HG03565 (cell line): ENCODE measurements around the gene MRPL45.

Experiments used
- ATAC-seq: cut with Tn5 transposase; IDR thresholded peaks from one replicate; pipeline ENCODE4 v1.9.1; 2021; ENCODE audit warnings: mild to moderate bottlenecking, moderate library complexity; ENCODE audit not compliant: unreplicated experiment

MRPL45 gene

DNA sequence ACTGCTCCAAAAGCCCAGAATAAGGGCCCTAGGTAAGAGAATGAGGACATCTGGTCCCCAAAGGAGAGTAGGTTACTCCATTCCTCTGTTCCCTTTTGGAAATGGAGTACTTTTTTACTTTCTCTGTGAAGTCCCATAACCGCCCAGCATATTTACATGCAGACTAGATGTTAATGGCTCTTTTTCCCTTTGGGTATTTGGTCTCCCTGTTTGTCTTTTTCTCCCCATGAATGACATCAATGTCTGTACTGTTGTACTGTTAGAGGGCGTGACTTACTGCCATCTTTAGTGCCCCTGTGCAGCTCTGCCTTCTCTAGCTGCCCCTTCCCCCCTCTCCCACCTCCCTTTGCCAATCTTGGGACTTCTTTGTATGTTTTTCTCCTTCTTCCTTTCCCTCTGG lies 27.8 kb downstream of the MRPL45 start:
- no peak for ATAC-seq

DNA sequence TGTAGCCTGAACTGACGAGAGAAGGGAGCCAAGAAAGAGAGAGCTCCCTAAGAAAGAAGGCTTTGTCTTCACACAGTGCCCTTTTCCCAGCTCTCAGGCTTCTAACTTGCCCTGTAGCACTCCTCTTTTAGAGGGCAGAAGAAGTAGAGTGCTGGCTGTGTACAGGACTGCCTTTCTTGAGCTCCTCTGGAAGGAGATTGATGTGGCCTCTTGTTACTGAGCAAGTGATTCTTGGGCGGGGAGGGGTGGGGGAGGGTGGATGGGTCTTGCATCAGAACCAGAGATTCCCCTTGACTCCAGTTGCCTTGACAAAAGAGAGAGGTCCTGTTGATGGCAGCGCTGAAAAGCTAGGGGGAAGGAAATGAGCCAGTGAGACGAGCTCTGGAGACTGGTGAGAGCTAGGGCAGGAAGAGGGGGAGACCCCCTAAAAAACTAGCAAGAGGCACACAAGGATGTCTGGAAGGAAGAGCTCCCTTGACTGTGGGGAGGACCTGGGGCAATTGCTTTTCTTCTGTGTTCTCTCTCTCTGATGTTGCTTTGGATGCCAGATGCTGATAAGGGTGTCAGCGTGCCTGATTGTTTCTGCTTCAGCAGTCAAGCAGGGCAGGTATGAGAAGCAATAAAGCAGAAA lies 28.4 kb downstream of the MRPL45 start:
- no peak for ATAC-seq

DNA sequence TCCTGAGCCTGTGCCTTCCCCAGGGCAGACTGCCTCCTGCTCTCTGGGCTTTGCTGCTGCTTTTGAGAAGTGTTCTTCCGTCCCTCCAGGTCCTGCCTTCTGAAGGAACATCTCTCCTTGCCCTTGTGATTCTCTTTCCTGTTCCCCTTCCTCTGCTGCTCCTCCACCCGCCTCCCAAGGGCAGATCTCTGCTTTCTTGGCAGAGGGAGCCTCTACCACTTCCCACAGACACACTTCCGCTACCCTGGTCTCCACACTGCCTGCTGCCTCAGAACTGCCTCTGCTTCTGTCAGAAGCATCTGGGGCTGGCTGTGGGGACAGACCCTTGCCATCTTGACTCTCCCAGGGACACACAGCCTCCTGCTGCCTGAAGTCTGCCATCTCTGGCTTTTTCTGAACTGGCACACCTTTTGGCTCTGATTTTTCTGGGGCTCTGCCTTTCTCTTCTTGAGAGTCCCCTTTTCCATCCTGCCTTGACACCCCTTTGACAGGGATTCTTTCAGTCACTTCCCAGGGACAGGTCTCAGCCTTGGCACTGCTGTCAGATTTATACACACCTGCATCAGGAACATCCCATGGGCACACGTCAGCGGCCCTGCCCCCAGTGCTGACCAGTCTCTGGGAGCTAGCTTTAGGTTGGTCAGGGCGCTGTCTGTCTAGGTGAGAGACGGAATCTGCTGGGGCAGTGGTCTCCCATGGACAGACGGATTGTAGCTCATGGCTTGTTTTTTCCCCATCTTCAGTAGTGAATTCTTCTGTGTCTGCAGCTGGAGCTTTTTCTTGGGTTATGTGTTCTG lies 30.2 kb downstream of the MRPL45 start:
- ATAC-seq = no peak

DNA sequence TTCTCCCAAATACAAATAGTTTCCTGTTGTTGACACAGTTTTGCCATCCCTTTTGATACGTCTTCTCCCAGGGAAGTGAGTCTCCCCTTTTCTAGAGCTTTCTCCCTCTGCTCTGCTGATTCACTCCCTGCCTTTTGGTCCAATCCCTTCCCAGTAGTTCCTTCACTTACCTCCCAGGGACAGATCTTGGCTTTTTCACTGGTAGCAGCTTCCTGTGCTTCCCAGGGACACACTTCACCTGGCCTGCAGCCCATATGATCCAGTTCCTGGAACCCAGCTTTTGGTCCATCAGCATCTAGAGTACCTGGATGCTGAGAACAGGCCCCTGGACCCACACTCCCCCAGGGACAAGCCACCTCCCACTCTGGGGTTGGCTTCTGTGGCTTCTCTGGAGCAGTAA lies 31.0 kb downstream of the MRPL45 start:
- no peak for ATAC-seq

DNA sequence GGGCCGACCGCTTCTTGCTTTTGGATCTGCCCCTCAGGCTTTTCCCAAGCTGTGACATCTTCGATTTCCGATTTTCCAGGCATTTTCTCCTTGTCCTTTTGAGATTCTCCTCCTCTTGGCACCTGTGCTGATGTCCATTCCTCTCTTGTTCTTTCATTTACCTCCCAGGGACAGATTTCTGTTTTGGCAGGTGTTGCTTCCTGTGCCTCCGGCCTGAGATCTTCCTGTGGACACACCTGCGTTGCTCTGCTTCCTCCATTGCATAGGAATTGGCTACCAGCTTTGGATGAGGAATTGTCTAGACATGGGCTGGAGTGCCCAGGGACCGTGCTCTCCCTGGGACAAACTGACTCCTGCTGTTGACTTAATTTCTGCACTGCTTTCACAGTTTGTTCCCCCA lies 31.7 kb downstream of the MRPL45 start:
- ATAC-seq = no peak

DNA sequence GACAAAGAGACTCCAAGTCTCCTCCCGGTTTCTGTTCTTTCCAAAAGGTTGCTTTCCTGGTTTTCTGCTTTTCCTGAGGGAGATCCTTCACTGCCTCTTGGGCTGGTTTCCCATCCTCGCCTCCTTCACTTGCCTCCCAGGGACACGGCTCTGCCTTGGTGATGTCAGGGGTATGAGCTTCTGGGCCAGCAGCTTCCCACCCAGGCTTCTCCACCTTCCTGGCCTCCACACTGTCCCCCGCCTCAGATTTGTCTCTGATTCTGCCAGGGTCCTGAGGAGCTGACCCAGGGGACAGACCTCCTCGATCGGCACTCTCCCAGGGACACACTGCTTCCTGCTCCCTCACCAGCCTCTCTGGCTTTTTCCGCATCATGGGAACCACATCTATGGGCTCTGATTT lies 32.3 kb downstream of the MRPL45 start:
- no peak for ATAC-seq

DNA sequence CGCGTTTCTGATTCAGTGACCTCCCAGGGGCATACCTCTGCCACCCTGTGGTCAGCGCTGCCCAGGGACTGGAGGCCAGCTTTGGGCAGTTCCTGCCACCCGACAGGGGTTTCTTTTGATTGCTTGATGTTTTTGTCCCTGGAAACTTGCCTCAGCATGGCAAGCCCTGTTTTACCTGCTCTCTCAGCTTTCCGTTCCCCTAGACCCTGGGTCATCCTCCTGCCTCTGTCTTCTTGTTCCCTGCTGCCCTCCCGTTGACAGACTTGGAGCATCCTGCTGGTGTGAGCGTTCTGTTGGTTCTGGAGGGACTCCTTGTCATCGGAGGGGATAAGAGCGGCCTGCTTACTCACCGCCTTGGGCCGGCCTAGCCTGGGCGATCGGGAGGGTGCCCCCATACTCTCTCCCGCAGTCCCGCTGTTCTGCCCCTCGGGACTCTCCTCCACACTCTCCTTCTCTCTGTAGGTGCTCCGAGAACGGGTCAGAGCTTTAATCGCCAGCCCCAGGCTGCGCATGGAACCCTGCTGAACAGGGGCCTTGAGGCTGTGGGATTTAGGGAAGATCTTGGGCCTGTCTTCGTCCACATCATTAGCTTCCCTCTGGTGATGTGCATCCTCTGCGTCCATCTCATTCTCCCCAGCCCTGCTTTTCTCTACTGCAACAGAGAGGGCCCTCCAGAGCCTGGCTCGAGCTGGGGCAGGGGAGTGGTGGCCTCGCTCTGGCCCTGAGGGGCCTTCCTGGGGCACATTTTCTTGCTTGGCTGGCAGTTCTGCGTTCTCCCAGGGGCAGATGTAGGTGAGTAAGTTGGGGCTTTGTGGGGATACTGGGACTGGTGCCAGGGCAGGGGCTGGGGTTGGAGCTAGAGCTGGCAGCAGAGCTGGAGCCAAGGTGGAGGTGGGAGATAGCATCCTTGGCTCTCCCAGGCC lies 33.1 kb downstream of the MRPL45 start:
- ATAC-seq = no peak

DNA sequence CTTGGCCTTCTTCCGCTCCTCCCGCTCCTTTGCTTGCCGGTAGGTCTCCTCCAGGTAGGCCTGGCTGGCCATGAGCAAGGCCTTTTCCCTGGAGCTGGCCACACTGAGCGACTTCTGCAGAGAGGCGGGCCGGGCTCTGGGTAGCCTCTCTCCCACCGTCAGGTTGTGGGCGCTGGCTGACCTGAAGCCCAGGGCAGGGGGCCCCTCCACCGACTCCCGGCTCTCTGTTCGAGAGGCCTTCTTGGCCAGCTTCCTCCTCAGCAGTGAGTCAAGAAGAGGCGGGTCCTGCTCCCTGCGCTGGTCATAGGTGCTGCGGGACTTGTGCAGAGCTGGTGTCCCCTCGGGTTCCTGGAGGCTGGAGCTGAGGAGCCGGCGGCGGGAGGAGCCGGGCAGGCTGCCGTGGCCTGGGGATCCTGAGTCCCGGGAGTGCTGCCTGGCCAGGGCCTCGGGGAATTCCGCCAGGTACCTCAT lies 34.0 kb downstream of the MRPL45 start:
- ATAC-seq = no peak

DNA sequence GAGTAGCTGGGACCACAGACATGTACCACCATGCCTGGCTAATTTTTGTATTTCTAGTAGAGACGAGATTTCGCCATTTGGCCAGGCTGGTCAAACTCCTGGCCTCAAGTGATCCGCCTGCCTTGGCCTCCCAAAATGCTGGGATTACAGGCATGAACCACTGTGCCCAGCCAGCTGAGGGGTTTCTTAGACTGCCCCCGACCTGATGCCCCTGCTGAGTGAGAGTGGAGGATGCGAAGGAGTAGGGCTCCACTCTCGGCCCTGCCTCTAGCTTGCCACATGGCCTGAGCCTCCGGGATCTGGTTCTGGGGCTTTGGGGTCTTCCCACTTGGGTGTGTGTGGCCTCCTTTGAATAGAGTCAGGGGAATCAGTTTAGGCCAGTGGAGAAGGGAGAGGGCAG lies 35.8 kb downstream of the MRPL45 start:
- ATAC-seq = no peak

DNA sequence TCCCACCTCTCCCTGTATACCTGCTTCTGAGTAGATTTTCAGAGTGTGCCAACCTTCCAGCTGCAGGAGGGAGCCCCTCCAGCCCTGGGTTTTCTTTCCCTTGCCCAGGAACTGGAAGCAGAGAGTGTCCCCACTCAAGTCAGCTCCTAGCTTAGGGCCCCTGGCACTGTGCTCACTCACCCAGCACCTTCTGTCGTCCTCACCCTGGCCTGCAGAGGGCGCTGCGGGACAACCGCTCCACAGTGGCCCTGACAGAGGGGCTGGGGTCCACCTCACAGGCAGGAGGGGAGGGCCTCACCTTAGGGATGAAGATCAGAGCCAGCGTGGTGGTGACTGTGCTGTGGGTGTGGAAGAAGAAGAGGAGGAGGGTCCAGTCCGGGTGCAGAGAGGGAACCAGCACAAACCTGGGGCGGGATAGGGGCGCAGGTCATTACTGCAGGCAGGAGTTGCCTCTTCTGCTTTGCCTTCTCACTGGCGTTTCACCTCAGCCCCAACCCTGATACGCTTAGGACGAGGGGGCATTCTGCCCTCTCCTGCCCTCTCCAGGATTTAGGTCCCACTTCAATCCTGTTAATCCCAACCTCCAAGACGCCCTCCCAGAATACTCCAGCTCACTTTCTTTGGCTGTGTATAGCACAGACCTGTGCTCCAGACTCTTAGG lies 36.8 kb downstream of the MRPL45 start:
- no peak for ATAC-seq

DNA sequence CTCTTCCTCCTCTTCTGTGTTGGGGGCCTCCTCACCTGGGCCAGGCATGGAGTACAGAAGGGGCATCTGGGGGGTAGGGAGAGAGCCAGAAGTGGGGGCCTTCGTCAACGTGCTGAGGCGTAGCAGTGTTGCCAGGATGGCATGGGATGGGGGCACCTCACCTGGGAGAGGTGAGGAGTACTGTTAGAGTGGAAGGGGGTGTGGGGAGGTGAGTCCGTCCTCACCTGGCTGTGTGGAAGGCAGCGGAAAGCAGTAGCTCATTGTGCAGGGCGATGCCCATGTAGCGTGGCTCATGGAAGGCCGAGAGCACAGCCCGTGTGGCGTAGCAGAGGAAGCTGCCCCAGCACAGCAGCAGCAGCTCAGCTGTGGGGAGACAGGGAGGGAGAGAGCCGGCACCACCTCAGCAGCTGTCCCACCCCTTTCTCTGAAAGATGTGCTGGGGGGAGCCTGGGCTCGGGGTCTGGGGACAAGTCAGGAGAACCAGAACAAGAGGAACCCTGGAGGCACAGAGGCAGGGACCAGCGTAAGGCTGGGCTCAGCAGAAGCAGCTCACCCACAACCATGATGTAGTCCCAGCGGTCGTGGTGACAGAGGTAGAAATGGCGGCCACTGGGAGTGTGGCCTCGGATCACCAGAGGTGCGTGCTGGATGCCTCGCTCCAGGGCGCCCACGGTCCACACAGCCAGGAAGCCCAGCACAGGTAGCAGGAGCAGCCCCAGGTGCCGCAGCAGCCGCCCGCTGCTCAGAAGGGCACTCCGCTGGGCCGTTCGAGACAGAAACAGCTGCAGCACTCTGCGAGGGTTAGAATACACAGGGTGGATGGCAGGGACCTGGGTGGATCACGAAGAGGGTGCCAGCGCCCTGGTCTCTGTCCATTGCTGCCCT lies 37.8 kb downstream of the MRPL45 start:
- ATAC-seq = no peak

DNA sequence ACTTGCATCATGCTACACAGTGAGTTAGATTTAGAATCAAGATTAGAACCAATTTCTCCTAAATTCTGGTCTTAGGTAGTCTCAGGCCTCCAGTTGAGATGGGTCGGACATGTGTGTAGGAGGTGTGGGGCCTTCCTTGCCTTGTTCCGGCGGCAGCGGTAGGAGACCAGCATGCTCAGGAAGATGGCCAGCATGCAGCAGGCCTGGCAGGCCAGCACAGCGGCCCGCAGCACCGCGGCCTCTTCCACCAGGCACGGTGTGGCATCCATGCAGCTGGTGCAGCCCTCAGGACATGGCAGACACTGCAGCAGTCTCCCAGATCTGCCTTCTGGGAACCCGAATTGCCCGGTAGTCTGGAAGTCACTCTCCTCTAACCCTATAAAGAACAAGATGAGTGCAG lies 39.9 kb downstream of the MRPL45 start:
- no peak for ATAC-seq

DNA sequence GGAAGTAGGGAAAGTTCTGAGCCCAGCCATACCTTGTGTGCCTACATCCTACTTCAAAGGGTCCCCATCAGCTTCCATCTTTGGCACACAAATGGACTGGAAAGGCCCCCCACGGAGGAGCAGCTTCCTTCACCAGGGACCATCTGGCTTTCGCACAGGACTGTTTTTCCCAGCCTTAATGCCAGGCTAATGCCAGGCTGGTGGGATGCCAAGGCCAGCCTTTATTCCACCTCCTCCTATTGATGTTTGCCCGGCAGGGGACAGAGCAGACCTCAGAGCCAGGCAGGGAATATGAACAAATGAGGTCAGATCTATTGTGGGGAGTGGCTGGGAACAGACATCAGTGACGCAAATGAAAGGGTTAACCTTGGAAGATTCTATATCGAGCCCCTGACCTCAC lies 41.1 kb downstream of the MRPL45 start:
- ATAC-seq = no peak

DNA sequence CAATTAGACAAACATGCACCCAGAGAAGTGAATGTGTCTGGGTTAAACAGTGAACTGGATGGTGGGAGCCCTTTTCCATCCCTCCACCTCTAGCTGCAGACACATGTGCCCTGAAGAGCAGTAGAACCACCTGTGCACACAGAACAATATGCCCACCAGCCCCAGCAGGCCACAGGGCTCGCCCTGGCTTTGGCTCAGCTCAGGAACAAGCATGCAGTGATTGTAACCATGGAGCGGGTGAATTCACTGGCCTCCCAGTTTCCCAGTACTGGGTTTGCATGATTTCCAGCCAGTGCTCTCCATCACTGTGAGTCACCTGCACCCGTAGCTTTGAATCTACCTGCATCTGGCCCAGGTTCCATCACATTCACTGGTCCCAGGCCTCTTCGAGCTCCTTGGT lies 41.6 kb downstream of the MRPL45 start:
- ATAC-seq = no peak

DNA sequence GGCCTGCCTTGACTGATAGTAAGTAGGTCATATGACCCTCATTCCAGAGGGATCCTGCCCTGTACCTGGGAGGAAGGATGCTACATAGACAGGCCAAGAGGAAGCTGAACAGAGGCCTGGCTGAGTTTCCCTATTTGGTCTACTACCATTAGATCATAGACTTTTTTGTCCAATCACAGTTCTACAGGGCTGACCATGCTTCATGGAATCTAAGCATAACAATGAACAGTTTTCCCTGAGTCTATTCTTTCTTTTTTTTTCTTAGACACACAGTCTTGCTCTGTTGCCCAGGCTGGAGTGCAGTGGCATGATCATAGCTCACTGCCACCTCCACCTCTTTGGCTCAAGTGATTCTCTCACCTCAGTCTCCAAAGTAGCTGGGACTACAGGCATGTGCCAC lies 42.9 kb downstream of the MRPL45 start:
- no peak for ATAC-seq

DNA sequence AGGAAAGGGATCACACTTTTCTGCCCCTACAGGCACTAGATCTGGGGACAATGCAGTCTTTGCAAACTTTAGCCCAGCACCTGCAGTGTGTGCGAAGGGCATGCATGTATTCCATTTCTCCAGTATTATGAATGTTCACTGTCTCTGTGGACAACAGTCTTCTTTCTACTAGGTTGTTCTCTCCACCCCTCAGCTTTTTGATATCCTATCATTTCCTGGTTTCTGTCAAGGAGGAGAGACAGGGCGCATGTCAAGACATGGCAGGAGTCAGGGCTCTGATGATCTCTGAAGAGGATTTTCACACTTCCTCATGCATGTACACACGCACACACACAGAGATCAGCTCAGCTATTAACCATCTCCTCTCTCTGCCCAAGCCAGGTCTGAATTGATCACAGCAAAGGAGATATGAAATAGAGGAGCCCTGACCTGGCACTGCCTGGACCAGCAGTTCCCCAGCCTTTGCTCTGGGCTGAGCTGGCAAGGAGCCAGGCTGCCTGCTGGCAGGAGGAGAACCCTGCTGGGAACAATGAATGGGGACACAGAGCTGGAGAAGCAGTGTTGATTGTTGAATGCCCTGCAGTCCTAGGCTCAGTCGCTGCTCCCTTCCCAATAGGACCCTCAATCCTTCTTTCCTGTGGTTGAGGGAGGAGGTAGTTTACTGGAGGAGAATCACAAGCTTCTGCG lies 44.2 kb downstream of the MRPL45 start:
- ATAC-seq = no peak

DNA sequence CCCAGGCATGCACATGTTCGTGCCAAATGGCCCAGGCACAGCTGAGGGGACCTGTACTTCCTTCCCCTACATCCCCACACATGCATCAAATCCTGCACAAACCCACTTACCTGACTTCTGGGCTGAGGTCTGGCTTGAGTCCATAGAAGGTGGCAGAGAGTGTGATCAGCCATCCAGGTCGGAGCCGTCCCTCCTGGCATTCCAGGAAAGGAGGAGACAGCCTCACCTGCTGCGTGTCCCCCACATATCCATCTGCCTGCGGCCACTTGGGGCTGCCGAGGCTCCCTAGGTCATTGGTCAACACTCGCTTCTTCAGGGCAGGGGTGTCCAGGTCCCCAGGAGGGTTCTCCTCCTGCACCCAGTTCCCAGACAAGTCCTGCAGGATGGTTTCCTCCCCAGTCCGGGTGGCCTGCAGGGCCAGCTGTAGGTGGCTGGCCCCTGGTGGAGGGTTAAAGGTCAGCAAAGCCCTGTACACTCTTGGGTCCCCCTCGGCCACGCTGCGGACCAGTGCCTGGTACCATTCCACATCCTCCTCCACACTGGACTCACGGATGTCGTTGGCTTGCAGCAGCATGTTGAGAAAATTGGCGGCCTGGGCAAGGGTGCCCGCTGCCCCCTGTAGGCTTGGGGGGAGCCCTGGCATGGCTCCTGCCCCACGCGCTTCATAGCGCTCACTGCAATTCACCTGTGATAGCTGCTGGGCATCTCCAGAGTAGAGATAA lies 46.1 kb downstream of the MRPL45 start:
- ATAC-seq = no peak

DNA sequence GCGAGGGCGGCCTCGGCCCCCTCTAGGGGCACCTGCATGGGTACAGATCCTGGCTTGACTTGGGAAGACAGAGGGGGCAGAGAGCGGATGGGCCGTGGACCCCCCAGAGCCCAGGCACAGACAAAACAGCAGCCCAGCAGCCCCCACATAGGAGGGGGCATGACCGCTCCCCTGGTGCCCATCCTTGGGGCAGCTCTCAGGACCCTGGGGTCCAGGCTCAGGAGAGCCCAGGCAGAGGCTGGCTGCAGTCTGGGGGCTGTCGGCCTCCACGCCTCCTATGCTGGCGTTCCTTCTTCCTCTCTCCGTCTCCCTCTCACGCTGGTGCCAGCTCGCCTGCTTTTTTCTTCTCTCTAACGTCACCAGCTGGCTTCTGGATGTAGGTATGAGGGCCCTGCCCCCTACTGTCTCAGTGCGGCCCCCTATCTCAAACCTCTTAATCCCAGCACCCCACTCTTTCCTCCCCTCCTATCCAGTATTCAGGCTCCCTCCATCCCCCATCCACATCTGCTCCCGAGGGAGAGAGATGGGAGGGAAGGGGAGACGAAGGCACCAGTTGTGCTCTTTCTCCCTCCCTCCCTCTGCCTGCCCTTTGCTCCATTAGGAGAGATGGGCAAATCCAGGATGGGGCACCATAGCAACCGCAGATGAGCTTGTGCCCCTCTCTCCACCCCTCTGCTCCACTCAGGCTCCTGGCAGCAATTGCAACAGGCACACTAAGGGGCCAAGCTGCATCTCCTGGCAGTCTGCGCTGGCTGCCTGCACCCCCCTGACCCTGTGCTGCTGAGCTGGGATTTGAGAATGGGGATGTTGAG lies 46.8 kb downstream of the MRPL45 start, which contains the start of gene GPR179:
GPR179 (minus strand) TSS at position 349 of the 812 bp plus-strand sequence; CDS start at position 182, 167 bp downstream.
- no peak for ATAC-seq
